BE2C (cell line): ENCODE measurements around the gene MAP2K7.

ENCODE experiments used
- DNase-seq: peaks from one replicate; pipeline ENCODE4 v3.0.0-alpha.2; 2020
- H3K27me3 ChIP-seq: fragments of 250-450 bp; sonication (Bioruptor Pico); 2 replicates; pipeline ENCODE4 v1.5.1; 2020; ENCODE audit warnings: mild to moderate bottlenecking
- H3K36me3 ChIP-seq: fragments of 250-450 bp; sonication (Bioruptor Pico); 2 replicates; pipeline ENCODE4 v1.5.1; 2020; ENCODE audit warnings: mild to moderate bottlenecking
- H3K4me1 ChIP-seq: fragments of 250-450 bp; sonication (Bioruptor Pico); 2 replicates; pipeline ENCODE4 v1.5.1; 2020
- H3K4me3 ChIP-seq: 2 replicates; pipeline ENCODE4 v1.5.1; 2011; ENCODE audit warnings: low read depth, low read length
- H3K9me3 ChIP-seq: fragments of 250-450 bp; sonication (Bioruptor Pico); 2 replicates; pipeline ENCODE4 v1.5.1; 2020
- TF ChIP-seq, protein P1 (sequence below): IDR thresholded peaks from 2 replicates; pipeline ENCODE4 v1.5.1; 2012; ENCODE audit warnings: mild to moderate bottlenecking, low read depth, low read length

Gene MAP2K7

DNA sequence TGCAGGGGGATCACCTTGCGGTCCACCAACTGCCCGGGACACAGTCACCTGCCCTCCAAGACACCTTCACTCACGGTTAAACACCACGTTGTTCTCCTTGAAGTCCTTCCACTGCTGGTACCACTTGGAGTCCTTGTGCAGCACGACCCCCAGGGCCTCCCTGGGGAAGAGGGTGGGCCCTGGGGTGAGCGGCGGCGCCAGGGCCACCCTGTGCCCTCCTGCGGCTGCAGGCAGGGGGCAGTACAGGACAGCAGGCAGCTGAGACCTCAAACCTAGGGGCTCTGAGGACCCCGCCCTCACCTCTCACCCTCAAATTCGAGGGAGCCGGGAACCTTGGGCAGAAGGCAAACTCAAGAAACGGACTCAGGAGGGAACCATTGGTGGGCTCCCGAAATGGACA, 29.7 kb downstream of the MAP2K7 start:
- Histone ChIP-seq H3K9me3 (no peaks in the 10 kb centered on the region), H3K27me3 (no peaks in the 10 kb centered on the region), H3K4me3 (no peak overlapping the region), H3K4me1 (peaks cover 7% of the 10 kb centered on the region), H3K36me3 (peaks cover 77% of the 10 kb centered on the region)
- TF ChIP-seq, protein P1, sequence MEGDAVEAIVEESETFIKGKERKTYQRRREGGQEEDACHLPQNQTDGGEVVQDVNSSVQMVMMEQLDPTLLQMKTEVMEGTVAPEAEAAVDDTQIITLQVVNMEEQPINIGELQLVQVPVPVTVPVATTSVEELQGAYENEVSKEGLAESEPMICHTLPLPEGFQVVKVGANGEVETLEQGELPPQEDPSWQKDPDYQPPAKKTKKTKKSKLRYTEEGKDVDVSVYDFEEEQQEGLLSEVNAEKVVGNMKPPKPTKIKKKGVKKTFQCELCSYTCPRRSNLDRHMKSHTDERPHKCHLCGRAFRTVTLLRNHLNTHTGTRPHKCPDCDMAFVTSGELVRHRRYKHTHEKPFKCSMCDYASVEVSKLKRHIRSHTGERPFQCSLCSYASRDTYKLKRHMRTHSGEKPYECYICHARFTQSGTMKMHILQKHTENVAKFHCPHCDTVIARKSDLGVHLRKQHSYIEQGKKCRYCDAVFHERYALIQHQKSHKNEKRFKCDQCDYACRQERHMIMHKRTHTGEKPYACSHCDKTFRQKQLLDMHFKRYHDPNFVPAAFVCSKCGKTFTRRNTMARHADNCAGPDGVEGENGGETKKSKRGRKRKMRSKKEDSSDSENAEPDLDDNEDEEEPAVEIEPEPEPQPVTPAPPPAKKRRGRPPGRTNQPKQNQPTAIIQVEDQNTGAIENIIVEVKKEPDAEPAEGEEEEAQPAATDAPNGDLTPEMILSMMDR: peak; percentile 53
- no peak for DNase-seq

DNA sequence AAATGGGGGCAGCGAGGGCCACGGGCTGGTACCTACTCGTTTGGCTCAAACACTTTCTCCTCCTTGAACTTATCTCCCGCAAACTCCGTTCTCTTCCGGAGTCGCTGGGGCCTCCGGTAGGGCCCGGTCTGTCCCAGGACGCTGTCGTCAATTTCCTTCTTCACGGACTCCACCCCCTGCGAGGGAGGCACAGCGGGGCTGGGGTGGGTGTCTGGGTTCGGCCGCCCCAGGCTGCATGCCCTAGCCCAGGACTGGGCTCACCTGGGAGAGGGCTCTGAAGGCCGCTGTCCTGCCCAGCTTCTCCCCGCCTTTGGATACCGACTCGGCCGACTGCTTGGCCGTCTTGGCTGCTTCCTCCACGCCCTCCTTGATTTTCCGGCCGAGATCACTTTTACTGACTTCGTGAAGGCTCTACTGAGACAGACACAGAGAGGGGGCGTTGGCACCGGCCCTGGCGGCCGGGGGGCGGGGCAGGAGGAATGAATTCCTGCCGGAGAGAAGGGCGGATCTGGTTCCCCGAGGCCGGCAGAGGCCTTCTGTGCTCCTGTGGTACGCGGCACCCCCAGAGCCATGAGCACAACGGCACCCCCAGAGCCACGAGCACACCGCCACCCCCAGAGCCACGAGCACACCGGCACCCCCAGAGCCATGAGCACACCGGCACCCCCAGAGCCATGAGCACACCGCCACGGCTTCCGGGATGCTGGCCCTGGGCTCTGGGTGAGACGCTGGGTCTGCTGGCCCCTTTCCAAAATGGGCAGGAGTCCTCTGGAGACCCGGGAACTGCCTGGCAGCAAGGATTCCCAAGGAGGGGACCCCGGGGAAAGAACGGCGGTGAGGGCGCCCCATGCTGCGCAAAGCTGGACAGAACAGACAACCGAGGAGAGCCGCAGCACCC, 30.4 kb downstream of the MAP2K7 start:
- H3K4me1 ChIP-seq: peaks cover 4% of the 10 kb centered on the region
- TF ChIP-seq, protein P1: no peak
- H3K9me3 ChIP-seq: no peaks in the 10 kb centered on the region
- H3K27me3 ChIP-seq: no peaks in the 10 kb centered on the region
- peaks cover 84% of the 10 kb centered on the region for H3K36me3 ChIP-seq
- no peak for DNase-seq
- no peak overlapping the region for H3K4me3 ChIP-seq

DNA sequence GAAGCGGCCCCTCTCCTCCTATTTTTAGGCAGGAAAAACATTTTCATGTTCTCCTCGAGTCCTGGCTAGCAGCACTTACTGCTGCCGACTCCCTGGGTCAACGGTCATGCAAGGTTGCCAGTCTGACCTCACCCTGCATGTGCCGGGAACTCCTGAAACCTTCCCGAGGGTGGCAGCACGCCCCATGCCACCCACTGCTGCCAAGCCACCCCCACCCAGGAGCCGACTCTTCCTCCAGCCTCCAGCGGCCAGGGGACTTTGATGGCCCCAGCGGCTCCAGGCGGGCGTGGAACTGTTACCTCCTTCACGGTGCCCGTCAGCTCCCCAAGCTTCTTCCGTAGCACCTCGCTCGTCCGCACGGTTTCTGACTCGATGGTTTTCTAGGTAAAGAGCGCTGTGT, 31.1 kb downstream of the MAP2K7 start:
- H3K9me3 ChIP-seq: no peaks in the 10 kb centered on the region
- no peaks in the 10 kb centered on the region for H3K27me3 ChIP-seq
- no peak overlapping the region for H3K4me3 ChIP-seq
- H3K4me1 ChIP-seq: no peaks in the 10 kb centered on the region
- H3K36me3 ChIP-seq: peaks cover 86% of the 10 kb centered on the region
- DNase-seq: no peak
- TF ChIP-seq, protein P1: no peak

DNA sequence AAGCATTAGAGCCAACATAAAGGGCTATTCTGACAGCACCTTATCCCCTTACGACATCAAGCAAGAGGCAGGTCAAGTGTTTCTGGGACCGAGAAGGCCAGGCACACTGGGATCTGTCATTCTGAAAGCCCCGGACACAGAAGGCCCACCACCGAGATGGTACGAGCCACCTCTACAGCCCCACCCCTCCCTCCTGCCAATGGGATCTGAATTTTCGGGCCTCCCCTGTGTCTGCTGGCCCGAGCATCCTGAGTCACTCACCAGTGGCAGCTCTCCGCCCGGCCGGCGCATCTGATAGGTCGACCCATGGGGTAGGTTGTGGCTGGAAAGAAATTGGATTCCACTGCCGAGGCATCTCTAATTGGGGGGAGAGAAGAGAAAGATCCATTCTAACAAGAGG, 37.2 kb downstream of the MAP2K7 start:
- Histone ChIP-seq H3K27me3 (no peaks in the 10 kb centered on the region), H3K4me3 (no peak overlapping the region), H3K4me1 (no peaks in the 10 kb centered on the region), H3K36me3 (peaks cover 52% of the 10 kb centered on the region), H3K9me3 (no peaks in the 10 kb centered on the region)
- TF ChIP-seq, protein P1: no peak
- no peak for DNase-seq

DNA sequence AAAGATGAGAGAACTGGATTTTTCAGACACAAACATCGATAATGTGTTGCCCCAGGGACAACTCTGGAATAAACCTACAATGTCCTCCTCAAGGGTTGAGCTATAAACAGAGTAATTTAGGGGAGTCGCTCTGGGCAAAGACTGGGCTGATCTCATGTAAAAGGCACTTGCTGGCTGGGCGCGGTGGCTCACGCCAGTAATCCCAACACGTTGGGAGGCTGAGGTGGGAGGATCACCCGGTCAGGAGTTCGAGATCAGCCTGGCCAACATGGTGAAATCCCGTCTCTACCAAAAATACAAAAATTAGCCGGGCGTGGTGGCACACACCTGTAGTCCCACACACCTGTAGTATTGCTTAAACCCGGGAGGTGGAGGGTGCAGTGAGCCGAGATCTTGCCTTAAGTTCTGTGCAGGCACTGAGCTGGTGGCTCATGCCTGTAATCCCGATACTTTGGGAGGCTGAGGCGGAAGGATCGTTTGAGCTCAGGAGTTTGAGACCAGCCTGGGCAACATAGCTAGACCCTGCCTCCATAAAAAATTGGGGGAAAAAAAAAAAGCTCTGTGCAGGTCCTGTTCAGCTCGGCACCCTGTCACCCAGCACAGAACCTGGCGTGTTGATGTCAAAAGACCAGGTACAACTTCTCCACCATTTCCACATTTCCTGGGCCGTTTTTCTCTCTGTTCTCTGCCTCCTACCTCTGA, 38.4 kb downstream of the MAP2K7 start:
- Histone ChIP-seq H3K4me1 (no peaks in the 10 kb centered on the region), H3K9me3 (no peaks in the 10 kb centered on the region), H3K4me3 (peak overlapping the region; percentile 90), H3K36me3 (peaks cover 40% of the 10 kb centered on the region), H3K27me3 (no peaks in the 10 kb centered on the region)
- no peak for DNase-seq
- TF ChIP-seq, protein P1: no peak
